HepG2 (cell line): ENCODE measurements around the gene JPH2. TPM values are rescaled to one million over a fixed set of nuclear protein-coding genes. Genes with fewer than 3 reads are reported as not detected.

Experiments used
- ATAC-seq: fragments of 200-7000 bp; cut with Tn5 transposase; 3 replicates; pipeline ENCODE4 v1.9.1; 2020; ENCODE audit warnings: mild to moderate bottlenecking, moderate library complexity
- Bru-seq: library from RNA; stranded (reverse); fragments of 400-500 nt; gene quantifications from one replicate; lab custom pipeline; 2021; lab: Mats Ljungman, UMichigan
- BruChase-seq, 2 experiments: library from RNA; stranded (reverse); fragments of 400-500 nt; gene quantifications; one replicate each; lab custom pipeline; 2021; lab: Mats Ljungman, UMichigan
- BruUV-seq: library from RNA; stranded (reverse); fragments of 400-500 nt; replicated peaks from 2 replicates; lab custom pipeline; 2021; lab: Mats Ljungman, UMichigan
- CTCF ChIA-PET: fragments of 300-600 bp; formaldehyde crosslinking; extraction: SDS; loops from one replicate; lab custom pipeline; 2021; ENCODE audit warnings: low total read pairs, inconsistent platforms, low intra/inter-chr PET ratio; lab: Yijun Ruan, JAX
- POLR2A ChIA-PET: fragments of 350-600 bp; sonication (Branson Sonifier 250); formaldehyde crosslinking; loops from one replicate; lab custom pipeline; 2020; ENCODE audit warnings: antibody characterized with exemption, inconsistent platforms; lab: Yijun Ruan, JAX
- DNase-seq: peaks from one replicate; pipeline ENCODE4 v3.0.0-alpha.2; 2015; ENCODE audit warnings: low spot score
- FAIRE-seq: peaks from 3 replicates; lab custom pipeline; 2011; peaks lifted over from hg19 to GRCh38; lab: Jason Lieb, UNC
- H2AFZ ChIP-seq: one replicate; pipeline ENCODE4 v1.6.1; 2011; ENCODE audit warnings: low read length, inconsistent platforms
- H3K27ac ChIP-seq: fragments of 300-600 bp; 3 replicates; pipeline ENCODE4 v1.8.0; 2011; ENCODE audit warnings: mixed run types, mild to moderate bottlenecking, mixed read lengths, low read length, inconsistent platforms; ENCODE audit not compliant: insufficient read depth; ENCODE audit errors: extremely low read length
- H3K27me3 ChIP-seq, 2 experiments: fragments of 200-600 bp in 1 of 2; 2 replicates in 1 of 2; 3 replicates in 1 of 2; pipeline versions ENCODE4 v1.6.0 to v1.8.0; 2011; ENCODE audit warnings: low read length in 2 of 2, mild to moderate bottlenecking in 2 of 2, moderate library complexity in 2 of 2, inconsistent platforms in 1 of 2; ENCODE audit not compliant: insufficient read depth in 2 of 2, control insufficient read depth in 1 of 2
- H3K36me3 ChIP-seq, 2 experiments: fragments of 200-600 bp in 1 of 2; replicated peaks in 1 of 2; 2 replicates in 1 of 2; 3 replicates in 1 of 2; pipeline versions ENCODE4 v1.5.1 to v1.8.0; 2011; ENCODE audit warnings: low read length in 2 of 2, inconsistent platforms in 1 of 2; ENCODE audit not compliant: insufficient read depth in 2 of 2, control insufficient read depth in 1 of 2
- H3K4me1 ChIP-seq: 2 replicates; pipeline ENCODE4 v1.5.1; 2012; ENCODE audit warnings: low read length, inconsistent platforms; ENCODE audit not compliant: insufficient read depth
- H3K4me2 ChIP-seq: 2 replicates; pipeline ENCODE4 v1.6.0; 2011; ENCODE audit warnings: low read depth, low read length, inconsistent platforms
- H3K4me3 ChIP-seq, 3 experiments: fragments of 200-600 bp in 1 of 3; sonication (generic), shearing (Covaris generic) in 1 of 3; replicated peaks in 1 of 3; 2 replicates each; pipeline ENCODE4 v1.5.1; 2011 to 2016; ENCODE audit warnings: low read length in 3 of 3, inconsistent platforms in 2 of 3, low read depth in 2 of 3, mild to moderate bottlenecking in 2 of 3, control low read depth in 1 of 3, mixed read lengths in 1 of 3; ENCODE audit not compliant: insufficient read depth in 1 of 3
- H3K79me2 ChIP-seq: one replicate; pipeline ENCODE4 v1.6.1; 2011; ENCODE audit warnings: low read length, inconsistent platforms; ENCODE audit not compliant: insufficient read depth
- H3K9ac ChIP-seq: 2 replicates; pipeline ENCODE4 v1.6.0; 2011; ENCODE audit warnings: mild to moderate bottlenecking, low read depth, low read length, inconsistent platforms; ENCODE audit not compliant: insufficient read depth
- H3K9me3 ChIP-seq: 2 replicates; pipeline ENCODE4 v1.5.1; 2012; ENCODE audit warnings: mild to moderate bottlenecking, low read length
- H4K20me1 ChIP-seq: 2 replicates; pipeline ENCODE4 v1.6.0; 2011; ENCODE audit warnings: inconsistent platforms, mild to moderate bottlenecking, low read length, moderate library complexity; ENCODE audit not compliant: insufficient read depth
- DRAP1 ChIP-seq: IDR thresholded peaks from 2 replicates; pipeline ENCODE4 v1.6.1; 2016; ENCODE audit warnings: missing genetic modification reagents, missing compliant biosample characterization
- PBX2 ChIP-seq: IDR thresholded peaks from 2 replicates; pipeline ENCODE4 v1.6.1; 2016; ENCODE audit warnings: control low read depth
- PHF20 ChIP-seq: sonication (generic); formaldehyde crosslinking; IDR thresholded peaks from 2 replicates; pipeline ENCODE4 v1.5.0; 2020; ENCODE audit warnings: mild to moderate bottlenecking, missing genetic modification reagents
- PHF5A ChIP-seq: IDR thresholded peaks from one replicate; pipeline ENCODE4 v1.6.1; 2018; ENCODE audit warnings: low read depth, missing genetic modification reagents; ENCODE audit not compliant: unreplicated experiment
- SAP130 ChIP-seq: IDR thresholded peaks from 2 replicates; pipeline ENCODE4 v1.6.1; 2016; ENCODE audit warnings: low read depth
- SMYD3 ChIP-seq: sonication (generic); formaldehyde crosslinking; IDR thresholded peaks from 2 replicates; pipeline ENCODE4 v1.8.1; 2023; ENCODE audit warnings: mild to moderate bottlenecking, missing genetic modification reagents
- SRSF1 ChIP-seq: fragments of 200-400 bp; formaldehyde crosslinking; optimal IDR thresholded peaks from 2 replicates; pipeline ENCODE3; 2017; ENCODE audit warnings: mild to moderate bottlenecking, low read depth, low read length, moderate library complexity
- TAF15 ChIP-seq: fragments of 200-400 bp; formaldehyde crosslinking; IDR thresholded peaks from one replicate; pipeline ENCODE4 v1.6.1; 2018; ENCODE audit warnings: mild to moderate bottlenecking, low read depth, low read length; ENCODE audit not compliant: poor library complexity, severe bottlenecking
- TRIM24 ChIP-seq: sonication (generic); formaldehyde crosslinking; IDR thresholded peaks from 2 replicates; pipeline ENCODE4 v1.8.0; 2022; ENCODE audit warnings: mild to moderate bottlenecking, missing genetic modification reagents
- ZFP62 ChIP-seq: sonication (generic); formaldehyde crosslinking; IDR thresholded peaks from 2 replicates; pipeline ENCODE4 v1.4.0; 2020; ENCODE audit warnings: missing genetic modification reagents
- ZNF20 ChIP-seq: sonication (generic); formaldehyde crosslinking; IDR thresholded peaks from 2 replicates; pipeline ENCODE4 v1.4.0; 2020; ENCODE audit warnings: mild to moderate bottlenecking, moderate library complexity, missing genetic modification reagents
- ZNF468 ChIP-seq: sonication (generic); formaldehyde crosslinking; IDR thresholded peaks from 2 replicates; pipeline ENCODE4 v1.8.0; 2022; ENCODE audit warnings: mild to moderate bottlenecking, moderate library complexity, missing genetic modification reagents
- ZNF724P ChIP-seq: sonication (generic); formaldehyde crosslinking; IDR thresholded peaks from 2 replicates; pipeline ENCODE4 v1.8.0; 2022; ENCODE audit warnings: missing genetic modification reagents, borderline replicate concordance
- ZNF740 ChIP-seq: sonication (generic); formaldehyde crosslinking; IDR thresholded peaks from 2 replicates; pipeline ENCODE4 v1.4.0; 2020; ENCODE audit warnings: missing genetic modification reagents
- ZNF746 ChIP-seq: sonication (generic); formaldehyde crosslinking; IDR thresholded peaks from 2 replicates; pipeline ENCODE4 v1.8.0; 2022; ENCODE audit warnings: mild to moderate bottlenecking, missing genetic modification reagents
- WGBS: methylation state at CpG from one replicate; pipeline ENCODE4 v1.1.6; 2017; ENCODE audit warnings: low lambda C conversion rate; 5-methylcytosine and 5-hydroxymethylcytosine counted together
- in situ Hi-C: cut with HindIII; loops from 2 replicates; pipeline ENCODE4 v1.10.0; 2017; ENCODE audit warnings: low pct_unique_long_range_greater_than_20kb; ENCODE audit not compliant: extremely low pct_ligation_motif_present
- intact Hi-C: fragments of 100-400 bp; cut with micrococcal nuclease; formaldehyde crosslinking; loops from one replicate; pipeline ENCODE4 v1.10.0; 2022; ENCODE audit not compliant: unreplicated experiment
- long read RNA-seq, 2 experiments: library from RNA in 1 of 2; library from polyadenylated mRNA in 1 of 2; stranded (forward) in 1 of 2; unstranded in 1 of 2; transcript quantifications; one replicate each; pipeline ENCODE4 v2.0.0, GENCODE V29; 2019 to 2022
- polyA minus RNA-seq, 3 experiments: library from RNA; depleted of rRNA, polyadenylated mRNA; stranded (reverse); fragments of >200 nt; gene quantifications; 2 replicates each; pipeline ENCODE4 v1.2.3, GENCODE V29; 2011; ENCODE audit warnings: low replicate concordance in 1 of 3
- polyA plus RNA-seq, 8 experiments: library from polyadenylated mRNA; depleted of rRNA in 3 of 8; stranded (reverse) in 7 of 8; unstranded in 1 of 8; fragments of >200 nt; fragmentation: Illumina TruSeq in 4 of 8; extraction: Trizol in 4 of 8; gene quantifications; 2 replicates each; pipeline versions ENCODE4 v1.2.1 to v1.2.3, GENCODE V29; 2011 to 2016; ENCODE audit warnings: low read depth in 4 of 8, missing spikeins in 1 of 8, mixed read lengths in 1 of 8; ENCODE audit not compliant: insufficient read depth in 1 of 8
- total RNA-seq, 5 experiments: library from RNA; depleted of rRNA; stranded (reverse); fragments of >200 nt; fragmentation: Illumina TruSeq; extraction: Trizol; gene quantifications; 2 replicates each; pipeline ENCODE4 v1.2.3, GENCODE V29; 2016; ENCODE audit warnings: low read depth in 1 of 5

The JPH2 gene
- total RNA-seq (2016; rRNA removed; fragmentation: Illumina TruSeq; extraction: Trizol), result not detected in 2 replicates
- not detected in 2 replicates for total RNA-seq (2016; cell fraction: cytosol; rRNA removed; fragmentation: Illumina TruSeq; extraction: Trizol; ENCODE audit: low read depth)
- total RNA-seq (2016; cell fraction: insoluble cytoplasmic fraction; rRNA removed; fragmentation: Illumina TruSeq; extraction: Trizol), result not detected in 2 replicates
- not detected in 2 replicates for total RNA-seq (2016; cell fraction: membrane; rRNA removed; fragmentation: Illumina TruSeq; extraction: Trizol)
- total RNA-seq (2016; cell fraction: nucleus; rRNA removed; fragmentation: Illumina TruSeq; extraction: Trizol), result not detected in 2 replicates
- polyA plus RNA-seq (2011; rRNA removed), result 0.42 and 0.61 TPM in 2 replicates
- 0.23 and 0.32 TPM in 2 replicates for polyA plus RNA-seq (2011; cell fraction: cytosol; rRNA removed)
- polyA plus RNA-seq (2011; cell fraction: nucleus; rRNA removed), result 2.7 and 2.9 TPM in 2 replicates
- 0.52 and 1.4 TPM in 2 replicates for polyA plus RNA-seq (2012)
- not detected in 2 replicates for polyA plus RNA-seq (2016; cell fraction: cytosol; fragmentation: Illumina TruSeq; extraction: Trizol; ENCODE audit: low read depth)
- polyA plus RNA-seq (2016; cell fraction: insoluble cytoplasmic fraction; fragmentation: Illumina TruSeq; extraction: Trizol; ENCODE audit: low read depth), result not detected in 2 replicates
- not detected in 2 replicates for polyA plus RNA-seq (2016; cell fraction: membrane; fragmentation: Illumina TruSeq; extraction: Trizol; ENCODE audit: low read depth)
- polyA plus RNA-seq (2016; cell fraction: nucleus; fragmentation: Illumina TruSeq; extraction: Trizol; ENCODE audit: insufficient read depth, low read depth), result not detected in 2 replicates
- polyA minus RNA-seq (2011; rRNA and poly(A)+ RNA removed; ENCODE audit: low replicate concordance), result 1.1 and 9.5 TPM in 2 replicates
- 0.30 TPM in 1 of 2 replicates, not detected in the other for polyA minus RNA-seq (2011; cell fraction: cytosol; rRNA and poly(A)+ RNA removed)
- 3.7 and 4.5 TPM in 2 replicates for polyA minus RNA-seq (2011; cell fraction: nucleus; rRNA and poly(A)+ RNA removed)
- percentile 16 among the genes with signal in this experiment for Bru-seq, nascent RNA
- percentile 18 among the genes with signal in this experiment for BruChase-seq, experiment 1, labeled RNA remaining after a 6-hour chase
- percentile 28 among the genes with signal in this experiment for BruChase-seq, experiment 2, labeled RNA remaining after a 2-hour chase
- long read RNA-seq, experiment 1, full-length matches to known transcripts, result 1 of 1 reads
- long read RNA-seq, experiment 1, partial matches to known transcripts, result 0 of 1 reads
- long read RNA-seq, experiment 1, other reads (novel, unspliced or antisense), result 0 of 1 reads
- long read RNA-seq, experiment 2, result 0 reads

GRCh38 chr20:44187054-44187771 lies at the start of gene JPH2:
JPH2 (minus strand) TSS chr20:44187188; CDS start chr20:44186705, 483 bp downstream.
- 8% methylated on average over 24 of the region's 24 CpGs for WGBS
- peaks cover 10 to 51% of the 10 kb centered on the region in 2 experiments; a peak in 4 of 5 replicates for H3K27me3 ChIP-seq
- in situ Hi-C loops (loop anchor here (5.0 kb wide), 1 partner anchor 70 kb away; no protein-coding TSS in a partner anchor), intact Hi-C loops (no loop called here)
- peak within 1 kb of the TSS; percentile 27; the same call in 1 of the 2 replicates for H3K9ac ChIP-seq
- no peak for FAIRE-seq
- peak within 1 kb of the TSS; percentile 6 to 63 (median 52) for H3K4me3 ChIP-seq
- no peaks in the 10 kb centered on the region for H4K20me1 ChIP-seq
- ATAC-seq, result peak; percentile 34
- H2AFZ ChIP-seq, result no peak within 1 kb of the TSS
- H3K79me2 ChIP-seq, result no peaks in the 10 kb centered on the region
- ChIA-PET CTCF (interaction anchor here (4.7 kb wide), 1 partner anchor 70 kb away, joined by 110 read pairs; no protein-coding TSS in a partner anchor), POLR2A (interaction anchor here (2.2 kb wide), 1 partner anchor 70 kb away, joined by 8 read pairs; no protein-coding TSS in a partner anchor)
- H3K36me3 ChIP-seq, result no peaks in the 10 kb centered on the region
- no peak for DNase-seq
- peak within 1 kb of the TSS; percentile 70 for H3K4me2 ChIP-seq
- H3K4me1 ChIP-seq, result peaks cover 29% of the 10 kb centered on the region
- no TSS peak for BruUV-seq
- no peak within 1 kb of the TSS for H3K27ac ChIP-seq
- H3K9me3 ChIP-seq, result no peaks in the 10 kb centered on the region
- TF ChIP-seq PHF5A (CRISPR knock-in tag) (no peak), ZNF724P (no peak), ZNF746 (CRISPR knock-in tag) (0 out of 2 replicates have a peak, but pooled peaks have one; percentile 23), DRAP1 (0 out of 2 replicates have a peak, but pooled peaks have one; percentile 28), ZNF468 (CRISPR knock-in tag) (no peak), TRIM24 (no peak), TAF15 (no peak), SAP130 (CRISPR knock-in tag) (peak; percentile 23; the same call in 1 of the 2 replicates), SMYD3 (CRISPR knock-in tag) (no peak), PHF20 (CRISPR knock-in tag) (0 out of 2 replicates have a peak, but pooled peaks have one; percentile 39), PBX2 (CRISPR knock-in tag) (no peak), ZFP62 (CRISPR knock-in tag) (no peak), SRSF1 (no peak), ZNF20 (CRISPR knock-in tag) (no peak), ZNF740 (CRISPR knock-in tag) (no peak)
